BLaER1 treated with 17β-estradiol and CSF1 and Interleukin-3, amounts not matched to agents 10 nM and 100 nM (cell line): ENCODE measurements around the gene KRTAP2-2.

Experiments
- H3K27ac ChIP-seq, 11 experiments: shearing (Covaris generic); formaldehyde crosslinking; 2 replicates each; pipeline ENCODE4 v1.8.1; 2022
- H3K27me3 ChIP-seq, 11 experiments: shearing (Covaris generic); formaldehyde crosslinking; 2 replicates each; pipeline ENCODE4 v1.8.1; 2022
- H3K36me3 ChIP-seq, 11 experiments: shearing (Covaris generic); formaldehyde crosslinking; 2 replicates each; pipeline ENCODE4 v1.8.1; 2022
- H3K4me1 ChIP-seq, 10 experiments: shearing (Covaris generic); formaldehyde crosslinking; 2 replicates each; pipeline ENCODE4 v1.8.1; 2022
- H3K4me2 ChIP-seq, 11 experiments: shearing (Covaris generic); formaldehyde crosslinking; 2 replicates each; pipeline ENCODE4 v1.8.1; 2022
- H3K4me3 ChIP-seq, 10 experiments: shearing (Covaris generic); formaldehyde crosslinking; 2 replicates each; pipeline ENCODE4 v1.8.1; 2022
- H3K9ac ChIP-seq, 11 experiments: shearing (Covaris generic); formaldehyde crosslinking; 2 replicates each; pipeline ENCODE4 v1.8.1; 2022
- H3K9me3 ChIP-seq, 11 experiments: shearing (Covaris generic); formaldehyde crosslinking; replicated peaks in 1 of 11; 2 replicates each; pipeline ENCODE4 v1.8.1; 2022
- H4K20me1 ChIP-seq, 11 experiments: shearing (Covaris generic); formaldehyde crosslinking; 2 replicates each; pipeline ENCODE4 v1.8.1; 2022
- Cebpa-rat ChIP-seq, 11 experiments: shearing (Covaris generic); IDR thresholded peaks; 2 replicates each; pipeline ENCODE4 v1.8.1; 2022

Gene KRTAP2-2

DNA sequence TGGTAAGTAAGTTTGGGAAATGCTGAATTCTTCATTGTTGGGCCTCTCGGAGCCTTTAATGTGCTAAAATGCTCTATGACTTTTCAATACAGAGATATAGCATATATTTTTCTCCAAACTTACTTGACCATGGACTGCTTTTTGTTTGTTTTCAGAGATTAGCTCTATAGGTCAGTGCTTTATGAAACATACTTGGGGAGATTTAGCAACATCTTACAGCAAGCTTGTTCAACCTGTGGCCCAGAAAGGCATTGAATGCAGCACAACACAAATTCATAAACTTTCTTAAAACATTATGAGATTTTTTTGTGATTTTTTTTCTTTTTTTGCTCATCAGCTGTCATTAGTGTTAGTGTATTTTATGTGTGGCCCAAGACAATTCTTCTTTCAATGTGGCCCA is 45.1 kb downstream of the KRTAP2-2 start:
- TF ChIP-seq Cebpa-rat (IDR thresholded peaks at IDR 0.05): no peak
- H3K27me3 ChIP-seq: no peaks in the 10 kb centered on the region
- H3K4me1 ChIP-seq: no peaks in the 10 kb centered on the region
- H3K4me2 ChIP-seq: no peak overlapping the region
- H3K36me3 ChIP-seq: no peaks in the 10 kb centered on the region
- H3K4me3 ChIP-seq: no peak overlapping the region
- H3K9ac ChIP-seq: no peak overlapping the region
- no peaks in the 10 kb centered on the region for H3K9me3 ChIP-seq
- no peak overlapping the region for H3K27ac ChIP-seq
- H4K20me1 ChIP-seq: no peaks in the 10 kb centered on the region

DNA sequence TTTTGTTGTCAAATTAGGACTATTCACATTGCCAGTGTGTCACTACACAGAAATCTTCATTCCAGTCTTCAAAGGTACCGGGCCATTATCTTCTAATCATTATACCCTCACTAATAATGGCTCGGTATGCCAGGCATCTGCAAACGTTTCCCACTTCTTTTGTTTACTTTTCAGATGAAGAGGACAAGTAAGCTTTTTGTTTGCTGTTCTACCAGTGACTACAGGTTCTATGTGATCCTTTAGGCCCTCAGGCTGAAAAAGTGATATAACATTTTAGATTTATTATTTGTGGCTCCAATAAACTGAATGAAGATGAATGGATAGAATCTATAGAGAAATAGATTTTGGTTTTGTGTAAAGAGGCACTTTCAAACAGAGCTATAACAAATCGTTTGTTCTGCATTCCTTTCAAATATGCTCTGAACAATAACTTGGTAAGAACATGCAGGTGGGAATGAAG is 45.7 kb downstream of the KRTAP2-2 start:
- Histone ChIP-seq H3K4me3 (no peak overlapping the region), H3K4me2 (no peak overlapping the region), H3K9ac (no peak overlapping the region), H4K20me1 (no peaks in the 10 kb centered on the region), H3K27me3 (no peaks in the 10 kb centered on the region), H3K27ac (no peak overlapping the region), H3K36me3 (no peaks in the 10 kb centered on the region), H3K4me1 (no peaks in the 10 kb centered on the region), H3K9me3 (no peaks in the 10 kb centered on the region)
- no peak for TF ChIP-seq Cebpa-rat (IDR thresholded peaks at IDR 0.05)

DNA sequence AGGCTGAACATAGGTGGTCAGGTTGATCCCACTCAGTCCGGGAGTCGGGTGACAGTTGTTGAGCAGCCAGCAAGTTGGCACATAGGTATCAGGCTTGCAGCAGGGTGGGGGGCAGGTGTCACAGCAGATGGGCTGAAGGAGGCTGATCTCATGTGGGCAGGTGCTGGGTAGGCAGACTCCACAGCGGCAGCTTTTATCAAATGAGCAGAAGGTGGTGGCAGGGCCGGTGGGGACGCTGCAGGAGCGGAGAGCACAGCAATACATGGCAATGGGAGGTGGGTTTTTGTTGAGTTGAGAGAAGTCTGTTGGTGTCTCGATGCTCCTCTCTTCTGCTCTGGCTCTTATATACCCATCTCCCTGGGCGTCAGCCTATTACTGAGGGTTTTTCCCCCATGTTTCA is 46.2 kb downstream of the KRTAP2-2 start, which contains the start of gene KRTAP3-1:
Gene KRTAP3-1, minus strand, starts transcription at position 318 of the 400 bp plus-strand sequence. Its CDS starts 54 bp downstream, at position 264.
- Histone ChIP-seq H3K27me3 (no peaks in the 10 kb centered on the region), H3K4me2 (no peak within 1 kb of the TSS), H3K36me3 (no peaks in the 10 kb centered on the region), H4K20me1 (no peaks in the 10 kb centered on the region), H3K4me1 (no peaks in the 10 kb centered on the region), H3K27ac (no peak within 1 kb of the TSS), H3K4me3 (no peak within 1 kb of the TSS), H3K9me3 (no peaks in the 10 kb centered on the region), H3K9ac (no peak within 1 kb of the TSS)
- TF ChIP-seq Cebpa-rat (IDR thresholded peaks at IDR 0.05): no peak
